Endothelial cell of umbilical vein (primary cell): ENCODE measurements around the gene ATF3. TPM values are rescaled to one million over a fixed set of nuclear protein-coding genes. Genes with fewer than 3 reads are reported as not detected.

Source experiments
- BruUV-seq: library from RNA; stranded (reverse); fragments of 400-500 nt; replicated peaks from 2 replicates; lab custom pipeline; 2021; lab: Mats Ljungman, UMichigan
- CTCF ChIA-PET: fragments of 300-600, 350-600 bp; sonication (Branson Sonifier 250); formaldehyde crosslinking; loops from one replicate; lab custom pipeline; 2021; ENCODE audit warnings: antibody characterized with exemption, inconsistent platforms; lab: Charles Lee
- POLR2A ChIA-PET: fragments of 300-600, 350-600 bp; sonication (Branson Sonifier 250); formaldehyde crosslinking; loops from one replicate; lab custom pipeline; 2021; ENCODE audit warnings: antibody characterized with exemption, inconsistent platforms; lab: Charles Lee
- DNase-seq: peaks from one replicate; pipeline ENCODE4 v3.0.0-alpha.2; 2011; ENCODE audit warnings: low read depth, low spot score
- FAIRE-seq: peaks from 2 replicates; lab custom pipeline; 2011; peaks lifted over from hg19 to GRCh38; lab: Jason Lieb, UNC
- H2AFZ ChIP-seq: 2 replicates; pipeline ENCODE4 v1.6.0; 2012; ENCODE audit warnings: low read depth, low read length, control low read depth, inconsistent platforms
- H3K27ac ChIP-seq: 2 replicates; pipeline ENCODE4 v1.5.1; 2011; ENCODE audit warnings: low read depth, mild to moderate bottlenecking, control low read depth, low read length, moderate library complexity; ENCODE audit not compliant: insufficient read depth
- H3K27me3 ChIP-seq, 2 experiments: 2 replicates each; pipeline versions ENCODE4 v1.6.0 to v1.6.1; 2011; ENCODE audit warnings: low read length in 2 of 2, mixed read lengths in 1 of 2; ENCODE audit not compliant: control insufficient read depth in 2 of 2, insufficient read depth in 2 of 2
- H3K36me3 ChIP-seq, 2 experiments: 2 replicates in 1 of 2; 3 replicates in 1 of 2; pipeline ENCODE4 v1.5.1; 2011; ENCODE audit warnings: low read length in 2 of 2, mild to moderate bottlenecking in 1 of 2, moderate library complexity in 1 of 2; ENCODE audit not compliant: control insufficient read depth in 2 of 2, insufficient read depth in 2 of 2; ENCODE audit errors: extremely low read depth in 1 of 2
- H3K4me1 ChIP-seq: 3 replicates; pipeline ENCODE4 v1.5.1; 2011; ENCODE audit warnings: mild to moderate bottlenecking, low read length; ENCODE audit not compliant: control insufficient read depth, insufficient read depth; ENCODE audit errors: extremely low read depth
- H3K4me2 ChIP-seq: 2 replicates; pipeline ENCODE4 v1.6.1; 2011; ENCODE audit warnings: low read length, control low read depth, mixed read lengths; ENCODE audit not compliant: insufficient read depth
- H3K4me3 ChIP-seq, 3 experiments: fragments of 200-600 bp in 1 of 3; sonication (generic), shearing (Covaris generic) in 1 of 3; replicated peaks in 1 of 3; 2 replicates each; pipeline ENCODE4 v1.5.1; 2011 to 2016; ENCODE audit warnings: control low read depth in 3 of 3, low read length in 3 of 3, mild to moderate bottlenecking in 2 of 3, inconsistent platforms in 1 of 3, low read depth in 1 of 3, moderate library complexity in 1 of 3; ENCODE audit not compliant: insufficient read depth in 1 of 3
- H3K79me2 ChIP-seq: 2 replicates; pipeline ENCODE4 v1.6.0; 2012; ENCODE audit warnings: low read length, inconsistent platforms; ENCODE audit not compliant: control insufficient read depth, insufficient read depth
- H3K9ac ChIP-seq: replicated peaks from 2 replicates; pipeline ENCODE3; 2011; ENCODE audit warnings: low read length, control low read depth; ENCODE audit not compliant: insufficient read depth; ENCODE audit errors: extremely low read depth
- H3K9me1 ChIP-seq: replicated peaks from 3 replicates; pipeline ENCODE4 v1.6.0; 2011; ENCODE audit warnings: mild to moderate bottlenecking, low read length; ENCODE audit not compliant: control insufficient read depth, insufficient read depth; ENCODE audit errors: extremely low read depth
- H3K9me3 ChIP-seq: replicated peaks from 2 replicates; pipeline ENCODE4 v1.5.1; 2012; ENCODE audit warnings: low read length, inconsistent platforms; ENCODE audit not compliant: control insufficient read depth, insufficient read depth
- H4K20me1 ChIP-seq: replicated peaks from 2 replicates; pipeline ENCODE3; 2011; ENCODE audit warnings: mild to moderate bottlenecking, low read length; ENCODE audit not compliant: control insufficient read depth, insufficient read depth; ENCODE audit errors: extremely low read depth
- FOS ChIP-seq: IDR thresholded peaks from 2 replicates; pipeline ENCODE4 v1.6.1; 2011; ENCODE audit warnings: mild to moderate bottlenecking, low read length, moderate library complexity, borderline replicate concordance; ENCODE audit not compliant: insufficient read depth
- dilution Hi-C: fragments of 300-500 bp; cut with MboI; formaldehyde crosslinking; loops from one replicate; pipeline ENCODE4 v1.15.0; 2019; ENCODE audit warnings: low sequenced_read_pairs; ENCODE audit not compliant: extremely low pct_ligation_motif_present
- intact Hi-C: fragments of 100-400 bp; cut with micrococcal nuclease; formaldehyde crosslinking; loops from one replicate; pipeline ENCODE4 v1.10.0; 2022
- polyA plus RNA-seq, 4 experiments: library from polyadenylated mRNA; depleted of rRNA in 3 of 4; stranded (reverse) in 3 of 4; unstranded in 1 of 4; fragments of >200 nt; gene quantifications; 2 replicates each; pipeline versions ENCODE4 v1.2.1 to v1.2.3, GENCODE V29; 2011 to 2012; ENCODE audit warnings: missing spikeins in 1 of 4
- total RNA-seq: library from RNA; stranded (reverse); gene quantifications from 2 replicates; pipeline ENCODE4 v1.2.3, GENCODE V29; 2021
- TF ChIP-seq, protein P1 (sequence below), 2 donors: IDR thresholded peaks; 1 replicate in 1 of 2; 2 replicates in 1 of 2; pipeline ENCODE4 v1.5.1; 2011; ENCODE audit warnings: low read length in 2 of 2, mild to moderate bottlenecking in 2 of 2, moderate library complexity in 2 of 2, control low read depth in 1 of 2, inconsistent platforms in 1 of 2, low read depth in 1 of 2; ENCODE audit not compliant: insufficient read depth in 1 of 2; ENCODE audit errors: extremely low read depth in 1 of 2

The ATF3 gene
- total and polyA plus RNA-seq, 2 donors (not counting 3 experiments of a cell fraction or from before 2014, with no cell fraction given): 6.1 to 17.1 TPM

DNA sequence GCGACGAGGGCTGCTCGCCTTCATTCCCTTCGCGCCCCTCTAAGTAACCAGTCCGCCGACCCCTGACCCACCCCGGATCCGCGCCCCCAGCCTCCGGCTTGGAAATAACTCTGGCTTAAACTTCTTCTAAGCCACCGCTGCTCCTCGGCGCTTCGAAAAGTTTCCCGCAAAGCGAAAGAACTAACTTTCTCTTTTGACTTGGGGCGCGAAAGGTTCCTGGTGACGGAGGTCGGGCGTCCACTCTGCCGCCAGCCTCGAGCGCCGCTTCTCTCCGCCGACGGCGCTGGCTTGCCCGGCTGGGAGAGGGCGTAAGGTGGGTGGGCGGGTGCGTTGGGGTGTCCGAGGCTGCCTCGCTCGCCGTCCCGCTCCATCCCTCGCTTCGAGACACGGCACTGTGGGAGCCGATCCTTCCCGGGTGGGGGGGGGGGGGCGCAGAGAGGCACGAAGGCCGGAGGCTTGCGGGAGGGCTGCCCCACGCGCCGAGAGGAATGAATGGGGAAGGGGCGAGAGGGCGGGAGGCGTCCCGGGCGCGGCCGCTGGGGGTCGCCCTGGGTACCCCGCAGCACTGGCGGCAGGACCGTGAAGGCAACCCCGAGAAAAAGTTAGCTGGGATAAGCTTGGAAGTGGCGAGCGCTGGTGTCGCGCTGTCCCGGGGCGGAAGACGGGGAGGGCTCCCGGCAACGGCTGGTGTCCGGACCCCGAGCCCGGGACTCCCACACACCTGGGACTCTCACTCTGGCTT is 569 bp downstream of the ATF3 start:
- H3K4me2 ChIP-seq: peak overlapping the region; percentile 89
- peak overlapping the region; percentile 53 for H2AFZ ChIP-seq
- TSS peak; percentile 29 for BruUV-seq
- ChIA-PET CTCF (interaction anchor here (0.6 to 8.0 kb wide), 33 partner anchors 9 to 574 kb away, joined by 3 to 71 read pairs (median 4); partner anchors contain the start of genes BATF3, DTL and INTS7), POLR2A (interaction anchor here (0.6 to 2.8 kb wide), 36 partner anchors 9 to 872 kb away, joined by 3 to 44 read pairs (median 4); partner anchors contain the start of genes DTL, FLVCR1 and INTS7)
- dilution Hi-C loops: no loop called here
- no peaks in the 10 kb centered on the region for H3K9me1 ChIP-seq
- intact Hi-C loops: loop anchor here (1.0 to 2.0 kb wide), 9 partner anchors 12 to 574 kb away; partner anchors contain the start of genes DTL and INTS7
- H4K20me1 ChIP-seq: no peaks in the 10 kb centered on the region
- FAIRE-seq (peak; percentile 15), DNase-seq (peak; percentile 66)
- peak overlapping the region; percentile 73 for H3K27ac ChIP-seq
- H3K27me3 ChIP-seq: peaks cover 36 to 38% of the 10 kb centered on the region in 2 experiments
- H3K79me2 ChIP-seq: no peaks in the 10 kb centered on the region
- no peaks in the 10 kb centered on the region for H3K36me3 ChIP-seq
- H3K4me1 ChIP-seq: peaks cover 27% of the 10 kb centered on the region
- no peak for TF ChIP-seq FOS
- TF ChIP-seq, protein P1, sequence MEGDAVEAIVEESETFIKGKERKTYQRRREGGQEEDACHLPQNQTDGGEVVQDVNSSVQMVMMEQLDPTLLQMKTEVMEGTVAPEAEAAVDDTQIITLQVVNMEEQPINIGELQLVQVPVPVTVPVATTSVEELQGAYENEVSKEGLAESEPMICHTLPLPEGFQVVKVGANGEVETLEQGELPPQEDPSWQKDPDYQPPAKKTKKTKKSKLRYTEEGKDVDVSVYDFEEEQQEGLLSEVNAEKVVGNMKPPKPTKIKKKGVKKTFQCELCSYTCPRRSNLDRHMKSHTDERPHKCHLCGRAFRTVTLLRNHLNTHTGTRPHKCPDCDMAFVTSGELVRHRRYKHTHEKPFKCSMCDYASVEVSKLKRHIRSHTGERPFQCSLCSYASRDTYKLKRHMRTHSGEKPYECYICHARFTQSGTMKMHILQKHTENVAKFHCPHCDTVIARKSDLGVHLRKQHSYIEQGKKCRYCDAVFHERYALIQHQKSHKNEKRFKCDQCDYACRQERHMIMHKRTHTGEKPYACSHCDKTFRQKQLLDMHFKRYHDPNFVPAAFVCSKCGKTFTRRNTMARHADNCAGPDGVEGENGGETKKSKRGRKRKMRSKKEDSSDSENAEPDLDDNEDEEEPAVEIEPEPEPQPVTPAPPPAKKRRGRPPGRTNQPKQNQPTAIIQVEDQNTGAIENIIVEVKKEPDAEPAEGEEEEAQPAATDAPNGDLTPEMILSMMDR (IDR thresholded peaks at IDR 0.05; ENCODE audit: extremely low read depth in 1 of 2, insufficient read depth in 1 of 2, low read depth in 1 of 2, low read length in 2 of 2): peak; percentile 36 to 88
- peak overlapping the region; percentile 95 for H3K9ac ChIP-seq
- H3K9me3 ChIP-seq: no peaks in the 10 kb centered on the region
- peak overlapping the region; percentile 39 to 76 (median 52) for H3K4me3 ChIP-seq
